Naive thymus-derived CD8-positive, alpha-beta T cell (primary cell): ENCODE results near the gene DHX16. TPM values are rescaled to one million over a fixed set of nuclear protein-coding genes. Genes with fewer than 3 reads are reported as not detected.

Source experiments
- ATAC-seq, 2 donors: fragments of 150-1000 bp; cut with Tn5 transposase in 1 of 2; sonication (Bioruptor Pico), chemical (Tn5 transposase) in 1 of 2; 1 replicate in 1 of 2; 2 replicates in 1 of 2; pipeline ENCODE4 v1.10.0; 2021; ENCODE audit warnings: mild to moderate bottlenecking in 2 of 2, moderate library complexity in 2 of 2
- POLR2A ChIA-PET: fragments of 350-600 bp; sonication (Branson Sonifier 250); formaldehyde crosslinking; loops from one replicate; lab custom pipeline; 2021; ENCODE audit warnings: antibody characterized with exemption; lab: Charles Lee
- DNase-seq, 10 donors: peaks; one replicate each; pipeline versions ENCODE4 v3.0.0 to v3.0.0-alpha.2; 2020 to 2022
- H3K27ac Mint-ChIP-seq, 10 donors: one replicate each; pipeline ENCODE4 v1.8.0; 2020 to 2022; ENCODE audit warnings: mild to moderate bottlenecking in 10 of 10, mixed read lengths in 10 of 10, moderate library complexity in 4 of 10, inconsistent platforms in 1 of 10
- H3K27me3 Mint-ChIP-seq, 5 donors: one replicate each; pipeline ENCODE4 v1.8.0; 2021 to 2022; ENCODE audit warnings: mixed read lengths in 5 of 5
- H3K36me3 Mint-ChIP-seq, 3 donors: one replicate each; pipeline ENCODE4 v1.8.0; 2020 to 2022; ENCODE audit warnings: mixed read lengths in 3 of 3, mild to moderate bottlenecking in 2 of 3, inconsistent platforms in 1 of 3
- H3K4me1 Mint-ChIP-seq, 4 donors: one replicate each; pipeline ENCODE4 v1.8.0; 2021 to 2022; ENCODE audit warnings: mixed read lengths in 4 of 4
- H3K4me3 Mint-ChIP-seq, 10 donors: one replicate each; pipeline ENCODE4 v1.8.0; 2020 to 2022; ENCODE audit warnings: mild to moderate bottlenecking in 10 of 10, mixed read lengths in 10 of 10, moderate library complexity in 6 of 10, inconsistent platforms in 1 of 10
- H3K9me3 Mint-ChIP-seq, 9 donors: one replicate each; pipeline ENCODE4 v1.8.0; 2020 to 2022; ENCODE audit warnings: mixed read lengths in 9 of 9, mild to moderate bottlenecking in 3 of 9, inconsistent platforms in 1 of 9, moderate library complexity in 1 of 9
- polyA plus RNA-seq, 3 donors: library from polyadenylated mRNA; unstranded; fragments of 300-500 nt; fragmentation: Illumina TruSeq; gene quantifications; one replicate each; pipeline ENCODE4 v1.2.3, GENCODE V29; 2021
- total RNA-seq, 8 experiments: library from RNA in 2 of 8; stranded (reverse) in 2 of 8; gene quantifications; one replicate each; pipeline ENCODE4 v1.2.3 and lab custom pipeline; 2021 to 2026

DHX16 gene
- total and polyA plus RNA-seq, 5 experiments from 2014 or later: 17.7 to 45.6 (median 31.2) TPM

- H3K27me3 Mint-ChIP-seq: no peaks in the 10 kb centered on the region
- peak overlapping the region in 8 of 10 donors; percentile 61 to 96 (median 91) for H3K27ac Mint-ChIP-seq
- H3K4me3 Mint-ChIP-seq: peak overlapping the region in 9 of 10 donors; percentile 80 to 93 (median 87)
- peaks cover 30 to 54% (median 38%) of the 10 kb centered on the region in 4 donors for H3K4me1 Mint-ChIP-seq
- H3K36me3 Mint-ChIP-seq: peaks cover 0 to 26% (median 2%) of the 10 kb centered on the region in 3 donors
- POLR2A ChIA-PET: interaction anchor here (0.7 to 1.8 kb wide), 7 partner anchors 13 to 104 kb away, joined by 3 to 13 read pairs (median 6); partner anchors contain the start of genes DHX16, MRPS18B and PPP1R10
- DNase-seq (no peak), ATAC-seq (no peak)
- H3K9me3 Mint-ChIP-seq: no peaks in the 10 kb centered on the region
These were observed 26.8 kb downstream of the DHX16 start for GRCh38 chr6:30645989-30646388.

- no peaks in the 10 kb centered on the region for H3K27me3 Mint-ChIP-seq
- peaks cover 36 to 64% (median 46%) of the 10 kb centered on the region in 4 donors for H3K4me1 Mint-ChIP-seq
- H3K36me3 Mint-ChIP-seq: peaks cover 0 to 19% (median 0%) of the 10 kb centered on the region in 3 donors
- no peak for DNase-seq
- ATAC-seq: no peak
- POLR2A ChIA-PET: interaction anchor here (0.7 to 1.0 kb wide), 2 partner anchors 27 to 38 kb away, joined by 3 read pairs; partner anchors contain the start of gene PPP1R10
- peak overlapping the region in 9 of 10 donors; percentile 5 to 80 (median 38) for H3K27ac Mint-ChIP-seq
- no peak overlapping the region for H3K4me3 Mint-ChIP-seq
- H3K9me3 Mint-ChIP-seq: no peaks in the 10 kb centered on the region
These were observed 28.0 kb downstream of the DHX16 start for GRCh38 chr6:30644769-30645168.

- peak overlapping the region in 5 of 10 donors; percentile 9 to 70 (median 55) for H3K27ac Mint-ChIP-seq
- POLR2A ChIA-PET: interaction anchor here (0.6 to 1.3 kb wide), 3 partner anchors 99 to 164 kb away, joined by 3 to 4 read pairs (median 3); no protein-coding TSS in a partner anchor
- H3K4me3 Mint-ChIP-seq: no peak overlapping the region
- H3K9me3 Mint-ChIP-seq: no peaks in the 10 kb centered on the region
- DNase-seq (no peak), ATAC-seq (no peak)
- peaks cover 0 to 19% (median 0%) of the 10 kb centered on the region in 3 donors for H3K36me3 Mint-ChIP-seq
- H3K27me3 Mint-ChIP-seq: no peaks in the 10 kb centered on the region
- H3K4me1 Mint-ChIP-seq: peaks cover 36 to 55% (median 46%) of the 10 kb centered on the region in 4 donors
These were observed 29.1 kb downstream of the DHX16 start for GRCh38 chr6:30643656-30644055.

- Mint-ChIP-seq H3K36me3 (peaks cover 0 to 25% (median 0%) of the 10 kb centered on the region in 3 donors), H3K9me3 (no peaks in the 10 kb centered on the region), H3K4me1 (peaks cover 28 to 40% (median 33%) of the 10 kb centered on the region in 4 donors), H3K4me3 (peak overlapping the region in 7 of 10 donors; percentile 21 to 80 (median 46)), H3K27me3 (no peaks in the 10 kb centered on the region), H3K27ac (peak overlapping the region; percentile 83 to 96 (median 92))
- POLR2A ChIA-PET: interaction anchor here (0.5 to 1.9 kb wide), 10 partner anchors 8 to 89 kb away, joined by 3 to 15 read pairs (median 4); partner anchors contain the start of genes ATAT1, DHX16, MRPS18B and PPP1R10
- DNase-seq (peak in 5 of 10 donors; percentile 18 to 43 (median 28)), ATAC-seq (peak; percentile 85 to 95)
These were observed 31.8 kb downstream of the DHX16 start for GRCh38 chr6:30641048-30641447.

GRCh38 chr6:30640481-30640880, 32.3 kb downstream of the DHX16 start:
- no peaks in the 10 kb centered on the region for H3K9me3 Mint-ChIP-seq
- H3K27ac Mint-ChIP-seq: peak overlapping the region in 9 of 10 donors; percentile 83 to 96 (median 92)
- peaks cover 22 to 35% (median 30%) of the 10 kb centered on the region in 4 donors for H3K4me1 Mint-ChIP-seq
- peak in 2 of 10 donors; percentile 26 to 34 for DNase-seq
- H3K4me3 Mint-ChIP-seq: peak overlapping the region in 1 of 10 donors; percentile 54
- POLR2A ChIA-PET: interaction anchor here (0.5 to 1.9 kb wide), 8 partner anchors 8 to 90 kb away, joined by 3 to 15 read pairs (median 5); partner anchors contain the start of genes ATAT1, DHX16, MRPS18B and PPP1R10
- no peaks in the 10 kb centered on the region for H3K27me3 Mint-ChIP-seq
- peaks cover 0 to 23% (median 4%) of the 10 kb centered on the region in 3 donors for H3K36me3 Mint-ChIP-seq
- peak; percentile 68 to 80 for ATAC-seq

GRCh38 chr6:30635834-30636233, 37.0 kb downstream of the DHX16 start:
- Mint-ChIP-seq H3K27ac (peak overlapping the region in 1 of 10 donors; percentile 47), H3K4me1 (peaks cover 7 to 9% (median 8%) of the 10 kb centered on the region in 4 donors), H3K4me3 (no peak overlapping the region), H3K27me3 (no peaks in the 10 kb centered on the region), H3K36me3 (peaks cover 0 to 28% (median 8%) of the 10 kb centered on the region in 3 donors), H3K9me3 (no peaks in the 10 kb centered on the region)
- no peak for ATAC-seq
- DNase-seq: no peak
- POLR2A ChIA-PET: interaction anchor here (0.7 kb wide), 1 partner anchor 9 kb away, joined by 3 read pairs; no protein-coding TSS in a partner anchor

GRCh38 chr6:30626484-30627366, 46.1 kb downstream of the DHX16 start, which contains the start of gene ATAT1:
Gene ATAT1 (plus strand): TSS chr6:30626874.
- Mint-ChIP-seq H3K4me3 (peak within 1 kb of the TSS; percentile 89 to 94 (median 92)), H3K36me3 (peaks cover 0 to 83% (median 12%) of the 10 kb centered on the region in 3 donors), H3K27me3 (no peaks in the 10 kb centered on the region), H3K9me3 (no peaks in the 10 kb centered on the region), H3K27ac (peak within 1 kb of the TSS; percentile 49 to 98 (median 97)), H3K4me1 (peaks cover 13 to 32% (median 25%) of the 10 kb centered on the region in 4 donors)
- ATAC-seq: peak; percentile 99 to 100
- DNase-seq: peak; percentile 84 to 94 (median 88)
- POLR2A ChIA-PET: interaction anchor here (0.6 to 3.2 kb wide), 9 partner anchors 9 to 145 kb away, joined by 3 to 36 read pairs (median 3); partner anchors contain the start of genes MRPS18B and PPP1R10

GRCh38 chr6:30625511-30625910, 47.3 kb downstream of the DHX16 start:
- no peak for ATAC-seq
- no peaks in the 10 kb centered on the region for H3K27me3 Mint-ChIP-seq
- peaks cover 0 to 86% (median 16%) of the 10 kb centered on the region in 3 donors for H3K36me3 Mint-ChIP-seq
- POLR2A ChIA-PET: interaction anchor here (0.6 to 3.2 kb wide), 8 partner anchors 8 to 1516 kb away, joined by 3 to 36 read pairs (median 4); partner anchors contain the start of genes C6orf136, MRPS18B and PPP1R10
- H3K4me3 Mint-ChIP-seq: peak overlapping the region in 2 of 10 donors; percentile 89 to 93
- no peak for DNase-seq
- H3K9me3 Mint-ChIP-seq: no peaks in the 10 kb centered on the region
- H3K27ac Mint-ChIP-seq: peak overlapping the region in 7 of 10 donors; percentile 74 to 98 (median 96)
- peaks cover 13 to 38% (median 25%) of the 10 kb centered on the region in 4 donors for H3K4me1 Mint-ChIP-seq

GRCh38 chr6:30619561-30619960, 53.2 kb downstream of the DHX16 start:
- POLR2A ChIA-PET: no interaction called here
- DNase-seq (no peak), ATAC-seq (no peak)
- peak overlapping the region in 8 of 10 donors; percentile 4 to 100 (median 98) for H3K4me3 Mint-ChIP-seq
- peaks cover 0 to 8% (median 0%) of the 10 kb centered on the region in 5 donors for H3K27me3 Mint-ChIP-seq
- peaks cover 9 to 36% (median 27%) of the 10 kb centered on the region in 4 donors for H3K4me1 Mint-ChIP-seq
- H3K27ac Mint-ChIP-seq: peak overlapping the region; percentile 24 to 100 (median 100)
- peaks cover 23 to 75% (median 26%) of the 10 kb centered on the region in 3 donors for H3K36me3 Mint-ChIP-seq
- peaks cover 0 to 3% (median 0%) of the 10 kb centered on the region in 9 donors for H3K9me3 Mint-ChIP-seq

GRCh38 chr6:30618270-30618797, 54.5 kb downstream of the DHX16 start:
- peaks cover 0 to 3% (median 0%) of the 10 kb centered on the region in 9 donors for H3K9me3 Mint-ChIP-seq
- H3K27me3 Mint-ChIP-seq: peaks cover 0 to 8% (median 0%) of the 10 kb centered on the region in 5 donors
- H3K27ac Mint-ChIP-seq: peak overlapping the region; percentile 99 to 100 (median 100)
- peaks cover 15 to 48% (median 38%) of the 10 kb centered on the region in 4 donors for H3K4me1 Mint-ChIP-seq
- peak overlapping the region; percentile 92 to 100 (median 99) for H3K4me3 Mint-ChIP-seq
- DNase-seq (no peak), ATAC-seq (no peak)
- peaks cover 23 to 68% (median 26%) of the 10 kb centered on the region in 3 donors for H3K36me3 Mint-ChIP-seq
- POLR2A ChIA-PET: interaction anchor here (0.9 to 2.4 kb wide), 35 partner anchors 8 to 923 kb away, joined by 3 to 24 read pairs (median 5); partner anchors contain the start of genes ABCF1, ATAT1, C6orf136 and DHX16

- Mint-ChIP-seq H3K27me3 (peaks cover 0 to 8% (median 0%) of the 10 kb centered on the region in 5 donors), H3K9me3 (peaks cover 0 to 3% (median 0%) of the 10 kb centered on the region in 9 donors), H3K4me3 (peak within 1 kb of the TSS; percentile 92 to 100 (median 99)), H3K4me1 (peaks cover 16 to 55% (median 44%) of the 10 kb centered on the region in 4 donors), H3K36me3 (peaks cover 23 to 64% (median 26%) of the 10 kb centered on the region in 3 donors), H3K27ac (peak within 1 kb of the TSS; percentile 99 to 100 (median 100))
- POLR2A ChIA-PET: interaction anchor here (0.6 to 2.4 kb wide), 43 partner anchors 8 to 924 kb away, joined by 3 to 24 read pairs (median 4); partner anchors contain the start of genes ABCF1, ATAT1, C6orf136 and DHX16
- DNase-seq (peak; percentile 91 to 100 (median 98)), ATAC-seq (peak; percentile 71 to 79)
These were observed 55.1 kb downstream of the DHX16 start, which contains the start of gene MRPS18B for GRCh38 chr6:30617565-30618269. Gene MRPS18B (plus strand): TSS chr6:30617840. CDS start chr6:30617866, 26 bp downstream.
